ENCODE results near the gene CLSTN2.

- no peak for TF ChIP-seq CTCF (IDR thresholded peaks at IDR 0.05 in 2 of 3, conservative IDR thresholded peaks at IDR 0.05 in 1 of 3; ENCODE audit: borderline replicate concordance in 1 of 3, insufficient read depth in 1 of 3, low read depth in 2 of 3, low read length in 2 of 3)
- TF ChIP-seq POLR2AphosphoS5 (IDR thresholded peaks at IDR 0.05; ENCODE audit: low read depth, low read length): no peak
- TF ChIP-seq RAD21 (IDR thresholded peaks at IDR 0.05; ENCODE audit: low read depth): no peak
- TF ChIP-seq POLR2A (IDR thresholded peaks at IDR 0.05; ENCODE audit: borderline replicate concordance, extremely low read depth, insufficient read depth, insufficient read length): no peak
- TF ChIP-seq FOSL1 (IDR thresholded peaks at IDR 0.05; ENCODE audit: low read depth): no peak
- no peak for TF ChIP-seq CEBPB (IDR thresholded peaks at IDR 0.05; ENCODE audit: low read depth)
- no peak for TF ChIP-seq CBX3 (IDR thresholded peaks at IDR 0.05; ENCODE audit: low read depth)
- no peak for TF ChIP-seq TCF7L2 (IDR thresholded peaks at IDR 0.05; ENCODE audit: borderline replicate concordance, extremely low read depth, insufficient read depth, insufficient read length)
- no peak for TF ChIP-seq EZH2phosphoT487 (IDR thresholded peaks at IDR 0.05; ENCODE audit: borderline replicate concordance)
- TF ChIP-seq SIN3A (IDR thresholded peaks at IDR 0.05; ENCODE audit: low read depth): no peak
- no peak for TF ChIP-seq EZH2 (IDR thresholded peaks at IDR 0.05)
- TF ChIP-seq ATF3 (IDR thresholded peaks at IDR 0.05): no peak
- TF ChIP-seq ZBTB33 (IDR thresholded peaks at IDR 0.05; ENCODE audit: extremely low read depth, insufficient replicate concordance, low read length): no peak
These were observed 488.2 kb downstream of the CLSTN2 start for GRCh38 chr3:140423146-140423545.

All from HCT116 (cell line).